IMR-90 (cell line): ENCODE data around the gene CLDN2. TPM values are rescaled to one million over a fixed set of nuclear protein-coding genes. Genes with fewer than 3 reads are reported as not detected.

Source experiments
- ATAC-seq: fragments of 200-7000 bp; cut with Tn5 transposase; 2 replicates; pipeline ENCODE4 v1.9.1; 2020; ENCODE audit warnings: low read depth, mild to moderate bottlenecking, moderate library complexity
- BruUV-seq: library from RNA; stranded (reverse); fragments of 400-500 nt; replicated peaks from 2 replicates; lab custom pipeline; 2021; lab: Mats Ljungman, UMichigan
- CTCF ChIA-PET: fragments of 300-600 bp; formaldehyde crosslinking; extraction: SDS; loops from one replicate; lab custom pipeline; 2021; ENCODE audit warnings: antibody characterized with exemption; lab: Yijun Ruan, JAX
- POLR2A ChIA-PET: fragments of 300-600 bp; sonication (Branson Sonifier 250); formaldehyde crosslinking; loops from one replicate; lab custom pipeline; 2022; ENCODE audit warnings: antibody characterized with exemption; ENCODE audit not compliant: unreplicated experiment; lab: Charles Lee
- DNase-seq: peaks from one replicate; pipeline ENCODE4 v3.0.0; 2013
- H2AFZ ChIP-seq: replicated peaks from 2 replicates; pipeline ENCODE3; 2013; ENCODE audit warnings: low read length, mild to moderate bottlenecking; ENCODE audit not compliant: poor library complexity
- H2AK5ac ChIP-seq: 2 replicates; pipeline ENCODE4 v1.6.1; 2013; ENCODE audit warnings: low read depth, low read length, inconsistent platforms
- H2AK9ac ChIP-seq: replicated peaks from 2 replicates; pipeline ENCODE3; 2013; ENCODE audit warnings: mild to moderate bottlenecking, low read depth, low read length, moderate library complexity; ENCODE audit not compliant: poor library complexity
- H2BK120ac ChIP-seq: 2 replicates; pipeline ENCODE4 v1.6.1; 2013; ENCODE audit warnings: low read depth, low read length, inconsistent platforms
- H2BK15ac ChIP-seq: 3 replicates; pipeline ENCODE4 v1.6.1; 2013; ENCODE audit warnings: low read depth, low read length, inconsistent platforms
- H2BK20ac ChIP-seq: 2 replicates; pipeline ENCODE4 v1.6.1; 2013; ENCODE audit warnings: low read depth, mild to moderate bottlenecking, inconsistent platforms, low read length, moderate library complexity
- H2BK5ac ChIP-seq: 2 replicates; pipeline ENCODE4 v1.6.1; 2013; ENCODE audit warnings: mild to moderate bottlenecking, low read depth, low read length, inconsistent platforms; ENCODE audit not compliant: poor library complexity, severe bottlenecking
- H3K14ac ChIP-seq: replicated peaks from 2 replicates; pipeline ENCODE4 v1.6.1; 2013; ENCODE audit warnings: low read depth, low read length, inconsistent platforms
- H3K18ac ChIP-seq: 2 replicates; pipeline ENCODE4 v1.6.1; 2013; ENCODE audit warnings: low read depth, low read length, control low read depth
- H3K23ac ChIP-seq: 2 replicates; pipeline ENCODE4 v1.6.1; 2013; ENCODE audit warnings: low read depth, low read length, inconsistent platforms
- H3K27ac ChIP-seq: 2 replicates; pipeline ENCODE4 v1.5.1; 2013; ENCODE audit warnings: mild to moderate bottlenecking, control low read depth, low read length; ENCODE audit not compliant: insufficient read depth
- H3K27me3 ChIP-seq: 2 replicates; pipeline ENCODE4 v1.6.1; 2013; ENCODE audit warnings: low read length; ENCODE audit not compliant: control insufficient read depth, insufficient read depth
- H3K36me3 ChIP-seq: 2 replicates; pipeline ENCODE4 v1.6.1; 2013; ENCODE audit warnings: low read length, mixed read lengths; ENCODE audit not compliant: control insufficient read depth, insufficient read depth
- H3K4ac ChIP-seq: 2 replicates; pipeline ENCODE4 v1.6.1; 2013; ENCODE audit warnings: low read depth, low read length, inconsistent platforms
- H3K4me1 ChIP-seq: 2 replicates; pipeline ENCODE4 v1.6.1; 2013; ENCODE audit warnings: low read length, mixed read lengths; ENCODE audit not compliant: control insufficient read depth, insufficient read depth
- H3K4me2 ChIP-seq: 2 replicates; pipeline ENCODE4 v1.6.1; 2013; ENCODE audit warnings: low read depth, mild to moderate bottlenecking, control low read depth, low read length, moderate library complexity
- H3K4me3 ChIP-seq: 2 replicates; pipeline ENCODE4 v1.5.1; 2013; ENCODE audit warnings: low read depth, mild to moderate bottlenecking, control low read depth, low read length, moderate library complexity; ENCODE audit not compliant: insufficient read depth
- H3K56ac ChIP-seq: 2 replicates; pipeline ENCODE4 v1.6.1; 2013; ENCODE audit warnings: low read length, inconsistent platforms; ENCODE audit not compliant: insufficient read depth; ENCODE audit errors: extremely low read depth
- H3K79me1 ChIP-seq, 2 experiments: 2 replicates each; pipeline ENCODE4 v1.6.1; 2013; ENCODE audit warnings: low read length in 2 of 2, inconsistent platforms in 1 of 2, low read depth in 1 of 2
- H3K9ac ChIP-seq: 2 replicates; pipeline ENCODE4 v1.6.1; 2013; ENCODE audit warnings: low read depth, low read length, control low read depth
- H3K9me1 ChIP-seq: 2 replicates; pipeline ENCODE4 v1.6.1; 2013; ENCODE audit warnings: low read length, inconsistent platforms; ENCODE audit not compliant: insufficient read depth
- H3K9me3 ChIP-seq: 2 replicates; pipeline ENCODE4 v1.6.1; 2013; ENCODE audit warnings: low read length; ENCODE audit not compliant: control insufficient read depth, insufficient read depth
- H4K20me1 ChIP-seq: 2 replicates; pipeline ENCODE4 v1.6.1; 2013; ENCODE audit warnings: low read length, inconsistent platforms; ENCODE audit not compliant: insufficient read depth
- H4K5ac ChIP-seq: 2 replicates; pipeline ENCODE4 v1.6.1; 2013; ENCODE audit warnings: mild to moderate bottlenecking, low read depth, low read length, control low read depth
- H4K8ac ChIP-seq, 2 experiments: 2 replicates each; pipeline ENCODE4 v1.6.1; 2013; ENCODE audit warnings: low read depth in 2 of 2, low read length in 2 of 2, control low read depth in 1 of 2, inconsistent platforms in 1 of 2
- H4K91ac ChIP-seq: 2 replicates; pipeline ENCODE4 v1.6.1; 2013; ENCODE audit warnings: low read depth, low read length, inconsistent platforms; ENCODE audit not compliant: insufficient read depth
- BHLHE40 ChIP-seq: fragments of 150-350 bp; IDR thresholded peaks from 2 replicates; pipeline ENCODE4 v1.6.1; 2016; ENCODE audit warnings: mild to moderate bottlenecking, low read depth, low read length
- CEBPB ChIP-seq: IDR thresholded peaks from 2 replicates; pipeline ENCODE4 v1.6.1; 2012; ENCODE audit warnings: low read depth, low read length, improper control_type of control experiment
- CHD1 ChIP-seq: IDR thresholded peaks from 2 replicates; pipeline ENCODE4 v1.6.1; 2012; ENCODE audit warnings: low read depth, low read length, improper control_type of control experiment
- FOS ChIP-seq: fragments of 150-350 bp; IDR thresholded peaks from 2 replicates; pipeline ENCODE4 v1.6.1; 2016; ENCODE audit warnings: low read depth, low read length
- MAFK ChIP-seq: IDR thresholded peaks from 2 replicates; pipeline ENCODE4 v1.6.1; 2012; ENCODE audit warnings: low read depth, low read length, improper control_type of control experiment
- MAZ ChIP-seq: IDR thresholded peaks from 2 replicates; pipeline ENCODE4 v1.6.1; 2012; ENCODE audit warnings: low read depth, mild to moderate bottlenecking, low read length, improper control_type of control experiment, moderate library complexity, borderline replicate concordance
- MXI1 ChIP-seq: IDR thresholded peaks from 2 replicates; pipeline ENCODE4 v1.6.1; 2012; ENCODE audit warnings: low read depth, mild to moderate bottlenecking, low read length, moderate library complexity, borderline replicate concordance
- NFE2L2 ChIP-seq: fragments of 150-350 bp; IDR thresholded peaks from 2 replicates; pipeline ENCODE4 v1.6.1; 2016; ENCODE audit warnings: low read depth, mild to moderate bottlenecking, low read length
- POLR2A ChIP-seq: IDR thresholded peaks from 2 replicates; pipeline ENCODE4 v1.6.1; 2012; ENCODE audit warnings: mild to moderate bottlenecking, low read depth, low read length
- RAD21 ChIP-seq: IDR thresholded peaks from 2 replicates; pipeline ENCODE4 v1.6.1; 2012; ENCODE audit warnings: low read length, improper control_type of control experiment
- RCOR1 ChIP-seq: IDR thresholded peaks from 2 replicates; pipeline ENCODE4 v1.6.1; 2012; ENCODE audit warnings: mild to moderate bottlenecking, low read length, improper control_type of control experiment; ENCODE audit not compliant: insufficient replicate concordance
- RFX5 ChIP-seq: IDR thresholded peaks from 2 replicates; pipeline ENCODE4 v1.8.0; 2012; ENCODE audit warnings: low read depth, mild to moderate bottlenecking, low read length, moderate library complexity
- SMC3 ChIP-seq: fragments of 150-350 bp; IDR thresholded peaks from 2 replicates; pipeline ENCODE4 v1.6.1; 2016; ENCODE audit warnings: low read depth, mild to moderate bottlenecking, antibody characterized with exemption, low read length, moderate library complexity
- WGBS, 2 experiments: methylation state at CpG; one replicate each; pipeline versions ENCODE4 v1.1.5 to v1.1.7; 2013; ENCODE audit warnings: missing lambda C conversion rate in 2 of 2; ENCODE audit not compliant: insufficient read length in 1 of 2; ENCODE audit errors: extremely low coverage in 2 of 2; 5-methylcytosine and 5-hydroxymethylcytosine counted together
- dilution Hi-C: fragments of 300-500 bp; cut with HindIII; formaldehyde crosslinking; loops from one replicate; pipeline ENCODE4 v1.14.3; 2018; ENCODE audit warnings: low sequenced_read_pairs; ENCODE audit not compliant: unreplicated experiment
- in situ Hi-C: fragments of 300-500 bp; cut with MboI; formaldehyde crosslinking; loops from 3 replicates; pipeline ENCODE4 v1.14.3; 2019; ENCODE audit warnings: low sequenced_read_pairs, inconsistent platforms, mixed read lengths
- intact Hi-C: fragments of 100-400 bp; cut with micrococcal nuclease; formaldehyde crosslinking; loops from 2 replicates; pipeline ENCODE4 v1.10.0; 2022
- polyA plus RNA-seq, 3 experiments: library from polyadenylated mRNA; depleted of rRNA; stranded (reverse); fragments of >200 nt; gene quantifications; 2 replicates each; pipeline ENCODE4 v1.2.3, GENCODE V29; 2012; ENCODE audit warnings: low replicate concordance in 1 of 3
- total RNA-seq: library from RNA; depleted of rRNA; stranded (reverse); fragments of >200 nt; gene quantifications from 2 replicates; pipeline ENCODE4 v1.2.3, GENCODE V29; 2012
- TF ChIP-seq, protein P1 (sequence below): fragments of 150-350 bp; IDR thresholded peaks from 2 replicates; pipeline ENCODE4 v1.6.1; 2016; ENCODE audit warnings: low read depth, mild to moderate bottlenecking, low read length, moderate library complexity, borderline replicate concordance
- TF ChIP-seq, protein P2 (sequence below): conservative IDR thresholded peaks from 2 replicates; pipeline ENCODE4 v1.5.1; 2012; ENCODE audit warnings: mild to moderate bottlenecking, low read depth, low read length, improper control_type of control experiment
- TF ChIP-seq, protein P3 (sequence below): fragments of 150-350 bp; IDR thresholded peaks from 2 replicates; pipeline ENCODE4 v1.6.1; 2017; ENCODE audit warnings: mild to moderate bottlenecking, antibody characterized with exemption, low read length, low read depth

The CLDN2 gene
- total and polyA plus RNA-seq, 2 of the 4 experiments (the other 2 are of a cell fraction), result 0.03 TPM; not detected in 1

DNA sequence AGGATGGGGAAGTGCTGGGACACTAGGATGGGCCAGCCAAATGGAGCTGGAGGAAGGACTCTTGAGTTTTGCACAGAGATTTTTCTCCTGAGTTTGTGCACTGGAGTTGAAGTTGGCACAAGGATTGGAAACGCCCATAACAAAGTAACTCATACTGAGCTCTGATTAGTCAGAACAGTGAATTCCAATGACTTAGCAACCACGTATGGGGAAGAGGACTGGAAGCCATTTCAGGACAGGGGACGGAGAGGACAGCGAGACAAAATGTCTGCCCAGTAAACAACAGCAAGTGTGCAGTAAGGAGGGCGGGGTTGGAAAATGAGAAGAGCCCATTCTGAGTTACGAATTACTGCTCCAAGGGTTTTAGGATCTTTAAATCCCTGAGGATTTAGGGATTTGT is 22.9 kb upstream of the CLDN2 start:
- ATAC-seq (no peak), DNase-seq (peak; percentile 63)
- H3K9me1 ChIP-seq, result peaks cover 11% of the 10 kb centered on the region; the same call in 1 of the 2 replicates
- no CpG with 5 or more reads among the region's 6 CpGs for WGBS, 2 experiments
- H3K9ac ChIP-seq, result no peak overlapping the region
- no peak overlapping the region for H3K4me2 ChIP-seq
- ChIA-PET CTCF (interaction anchor here (3.0 kb wide), 1 partner anchor 62 kb away, joined by 18 read pairs; no protein-coding TSS in a partner anchor), POLR2A (interaction anchor here (0.7 kb wide), 1 partner anchor 539 kb away, joined by 6 read pairs; no protein-coding TSS in a partner anchor)
- H3K14ac ChIP-seq, result no peak overlapping the region
- H3K4me1 ChIP-seq, result 0 out of 2 replicates have a peak, but pooled peaks cover 3% of the 10 kb centered on the region
- H3K9me3 ChIP-seq, result no peaks in the 10 kb centered on the region
- H3K56ac ChIP-seq, result no peak overlapping the region
- H3K4me3 ChIP-seq, result no peak overlapping the region
- peak overlapping the region; percentile 3 for H2AFZ ChIP-seq
- H3K79me1 ChIP-seq, result no peaks in the 10 kb centered on the region
- BruUV-seq, result no TSS peak
- H4K20me1 ChIP-seq, result no peaks in the 10 kb centered on the region
- no peak overlapping the region for H3K4ac ChIP-seq
- no peak overlapping the region for H3K23ac ChIP-seq
- TF ChIP-seq, protein P1, sequence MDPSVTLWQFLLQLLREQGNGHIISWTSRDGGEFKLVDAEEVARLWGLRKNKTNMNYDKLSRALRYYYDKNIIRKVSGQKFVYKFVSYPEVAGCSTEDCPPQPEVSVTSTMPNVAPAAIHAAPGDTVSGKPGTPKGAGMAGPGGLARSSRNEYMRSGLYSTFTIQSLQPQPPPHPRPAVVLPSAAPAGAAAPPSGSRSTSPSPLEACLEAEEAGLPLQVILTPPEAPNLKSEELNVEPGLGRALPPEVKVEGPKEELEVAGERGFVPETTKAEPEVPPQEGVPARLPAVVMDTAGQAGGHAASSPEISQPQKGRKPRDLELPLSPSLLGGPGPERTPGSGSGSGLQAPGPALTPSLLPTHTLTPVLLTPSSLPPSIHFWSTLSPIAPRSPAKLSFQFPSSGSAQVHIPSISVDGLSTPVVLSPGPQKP, result no peak
- no peak for TF ChIP-seq MAZ
- TF ChIP-seq MXI1, result no peak
- TF ChIP-seq RCOR1, result no peak
- TF ChIP-seq CEBPB, result no peak
- no peak for TF ChIP-seq RFX5
- no peak for TF ChIP-seq FOS
- TF ChIP-seq, protein P2, sequence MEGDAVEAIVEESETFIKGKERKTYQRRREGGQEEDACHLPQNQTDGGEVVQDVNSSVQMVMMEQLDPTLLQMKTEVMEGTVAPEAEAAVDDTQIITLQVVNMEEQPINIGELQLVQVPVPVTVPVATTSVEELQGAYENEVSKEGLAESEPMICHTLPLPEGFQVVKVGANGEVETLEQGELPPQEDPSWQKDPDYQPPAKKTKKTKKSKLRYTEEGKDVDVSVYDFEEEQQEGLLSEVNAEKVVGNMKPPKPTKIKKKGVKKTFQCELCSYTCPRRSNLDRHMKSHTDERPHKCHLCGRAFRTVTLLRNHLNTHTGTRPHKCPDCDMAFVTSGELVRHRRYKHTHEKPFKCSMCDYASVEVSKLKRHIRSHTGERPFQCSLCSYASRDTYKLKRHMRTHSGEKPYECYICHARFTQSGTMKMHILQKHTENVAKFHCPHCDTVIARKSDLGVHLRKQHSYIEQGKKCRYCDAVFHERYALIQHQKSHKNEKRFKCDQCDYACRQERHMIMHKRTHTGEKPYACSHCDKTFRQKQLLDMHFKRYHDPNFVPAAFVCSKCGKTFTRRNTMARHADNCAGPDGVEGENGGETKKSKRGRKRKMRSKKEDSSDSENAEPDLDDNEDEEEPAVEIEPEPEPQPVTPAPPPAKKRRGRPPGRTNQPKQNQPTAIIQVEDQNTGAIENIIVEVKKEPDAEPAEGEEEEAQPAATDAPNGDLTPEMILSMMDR, result no peak
- no peak for TF ChIP-seq MAFK
- TF ChIP-seq POLR2A, result no peak
- TF ChIP-seq SMC3, result no peak
- TF ChIP-seq BHLHE40, result no peak
- TF ChIP-seq, protein P3, sequence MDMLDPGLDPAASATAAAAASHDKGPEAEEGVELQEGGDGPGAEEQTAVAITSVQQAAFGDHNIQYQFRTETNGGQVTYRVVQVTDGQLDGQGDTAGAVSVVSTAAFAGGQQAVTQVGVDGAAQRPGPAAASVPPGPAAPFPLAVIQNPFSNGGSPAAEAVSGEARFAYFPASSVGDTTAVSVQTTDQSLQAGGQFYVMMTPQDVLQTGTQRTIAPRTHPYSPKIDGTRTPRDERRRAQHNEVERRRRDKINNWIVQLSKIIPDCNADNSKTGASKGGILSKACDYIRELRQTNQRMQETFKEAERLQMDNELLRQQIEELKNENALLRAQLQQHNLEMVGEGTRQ, result no peak
- TF ChIP-seq CHD1, result no peak
- TF ChIP-seq RAD21, result no peak
- TF ChIP-seq NFE2L2, result no peak
- no peak overlapping the region for H3K27ac ChIP-seq
- H3K18ac ChIP-seq, result no peak overlapping the region
- no peak overlapping the region for H2BK5ac ChIP-seq
- H3K27me3 ChIP-seq, result peaks cover 10% of the 10 kb centered on the region
- H4K5ac ChIP-seq, result no peak overlapping the region
- H4K8ac ChIP-seq, result peak overlapping the region in 1 of 2 experiments; percentile 36; a peak in 1 of 4 replicates
- no peaks in the 10 kb centered on the region for H3K36me3 ChIP-seq
- intact Hi-C loops, result loop anchor here (10.0 kb wide), 6 partner anchors 128 to 998 kb away; partner anchors contain the start of genes PRPS1 and RBM41
- no peak overlapping the region for H2BK20ac ChIP-seq
- H2BK15ac ChIP-seq, result no peak overlapping the region
- H2AK9ac ChIP-seq, result no peak overlapping the region
- H2BK120ac ChIP-seq, result no peak overlapping the region
- H4K91ac ChIP-seq, result no peak overlapping the region
- in situ Hi-C loops, result no loop called here
- H2AK5ac ChIP-seq, result 0 out of 2 replicates have a peak overlapping the region, but pooled peaks have one; percentile 8
- dilution Hi-C loops, result no loop called here
